GM23338 (cell line): Measurements from ENCODE around the gene PRKAR1A.

Experiments used
- CREB1 ChIP-seq: fragments of 250-450 bp; sonication (Bioruptor Pico); IDR thresholded peaks from 2 replicates; pipeline ENCODE4 v1.5.0; 2020; ENCODE audit warnings: low read depth, mild to moderate bottlenecking, moderate library complexity
- CTCF ChIP-seq, 2 experiments: fragments of 200-600 bp in 1 of 2; sonication (generic) in 1 of 2; conservative IDR thresholded peaks; 2 replicates each; pipeline versions ENCODE4 v1.5.1 to v1.6.1; 2016 to 2017; ENCODE audit warnings: antibody characterized with exemption in 2 of 2, low read depth in 2 of 2, mild to moderate bottlenecking in 2 of 2, moderate library complexity in 1 of 2
- ETS1 ChIP-seq: IDR thresholded peaks from 2 replicates; pipeline ENCODE4 v1.6.1; 2016; ENCODE audit warnings: antibody characterized with exemption
- EZH2 ChIP-seq: fragments of 200-600 bp; sonication (generic); IDR thresholded peaks from one replicate; pipeline ENCODE4 v1.8.0; 2017; ENCODE audit warnings: antibody characterized with exemption, mild to moderate bottlenecking, low read depth; ENCODE audit not compliant: unreplicated experiment
- EZH2phosphoT487 ChIP-seq: fragments of 200-600 bp; sonication (generic); IDR thresholded peaks from one replicate; pipeline ENCODE4 v1.8.1; 2018; ENCODE audit warnings: antibody characterized with exemption; ENCODE audit not compliant: unreplicated experiment
- JUNB ChIP-seq: IDR thresholded peaks from one replicate; pipeline ENCODE4 v1.6.1; 2016; ENCODE audit warnings: antibody characterized with exemption; ENCODE audit not compliant: unreplicated experiment
- NANOG ChIP-seq: IDR thresholded peaks from 2 replicates; pipeline ENCODE4 v1.6.1; 2016; ENCODE audit warnings: antibody characterized with exemption, borderline replicate concordance
- POLR2AphosphoS5 ChIP-seq: IDR thresholded peaks from 2 replicates; pipeline ENCODE4 v1.6.1; 2016; ENCODE audit warnings: antibody characterized with exemption, low read depth
- REST ChIP-seq: IDR thresholded peaks from one replicate; pipeline ENCODE4 v1.6.1; 2018; ENCODE audit warnings: antibody characterized with exemption; ENCODE audit not compliant: unreplicated experiment
- STAT1 ChIP-seq: IDR thresholded peaks from one replicate; pipeline ENCODE4 v1.6.1; 2016; ENCODE audit warnings: antibody characterized with exemption; ENCODE audit not compliant: unreplicated experiment
- ZNF114 ChIP-seq: fragments of 250-450 bp; sonication (Bioruptor Pico); IDR thresholded peaks from 2 replicates; pipeline ENCODE4 v1.5.0; 2020; ENCODE audit warnings: mild to moderate bottlenecking, moderate library complexity
- ZNF331 ChIP-seq: fragments of 250-450 bp; sonication (Bioruptor Pico); IDR thresholded peaks from 2 replicates; pipeline ENCODE4 v1.5.0; 2020; ENCODE audit warnings: low read depth, mild to moderate bottlenecking, moderate library complexity
- ZNF462 ChIP-seq: fragments of 250-450 bp; sonication (Bioruptor Pico); IDR thresholded peaks from 2 replicates; pipeline ENCODE4 v1.5.0; 2020; ENCODE audit warnings: mild to moderate bottlenecking, moderate library complexity

GRCh38 chr17:68499587-68499986, 12.6 kb upstream of the PRKAR1A start:
- TF ChIP-seq CTCF (conservative IDR thresholded peaks at IDR 0.05; ENCODE audit: low read depth in 2 of 2) (no peak), JUNB (no peak), EZH2 (no peak), REST (no peak), EZH2phosphoT487 (no peak), POLR2AphosphoS5 (no peak), CREB1 (CRISPR knock-in tag) (no peak), ETS1 (no peak), ZNF331 (CRISPR knock-in tag) (no peak), ZNF114 (CRISPR knock-in tag) (no peak), ZNF462 (CRISPR knock-in tag) (no peak), NANOG (no peak), STAT1 (no peak)
